Measurements from ENCODE around the gene HMOX1.
A peak's percentile ranks its signal among the peaks of the same experiment; 100 is the strongest.
"Not testable (repeated sequence)": the region's sequence is repeated elsewhere in the genome, so short reads cannot be mapped to it uniquely, and the experiment has no call there.

The HMOX1 gene

DNA sequence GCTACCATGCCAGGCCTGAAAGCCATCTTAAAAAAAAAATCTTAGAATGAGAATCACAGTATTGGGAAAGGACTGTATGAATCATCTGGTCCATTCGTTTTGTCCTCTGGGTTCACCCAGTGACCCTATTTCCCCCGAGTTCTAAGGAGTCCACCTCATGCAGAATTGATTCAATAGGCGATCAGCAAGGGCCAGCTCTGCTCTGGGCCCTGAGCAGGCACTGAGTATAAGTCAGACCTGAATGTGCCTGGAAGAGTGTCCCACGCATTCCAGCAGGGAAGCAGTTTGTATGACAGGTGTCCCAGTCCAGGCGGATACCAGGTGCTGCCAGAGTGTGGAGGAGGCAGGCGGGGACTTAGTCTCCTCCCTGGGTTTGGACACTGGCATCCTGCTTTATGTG is 883 bp upstream of the HMOX1 start:
- no peak for DNase-seq (ENCODE audit: low read depth)

- DNase-seq (ENCODE audit: low read depth), result peak; percentile 13
Measured at GRCh38 chr22:35381424-35382009, 621 bp downstream of the HMOX1 start.

- no peak for DNase-seq (ENCODE audit: low read depth)
Measured at GRCh38 chr22:35383679-35384071, 2.8 kb downstream of the HMOX1 start.

- no peak for DNase-seq (ENCODE audit: low read depth)
Measured at GRCh38 chr22:35384527-35384926, 3.6 kb downstream of the HMOX1 start.

DNA sequence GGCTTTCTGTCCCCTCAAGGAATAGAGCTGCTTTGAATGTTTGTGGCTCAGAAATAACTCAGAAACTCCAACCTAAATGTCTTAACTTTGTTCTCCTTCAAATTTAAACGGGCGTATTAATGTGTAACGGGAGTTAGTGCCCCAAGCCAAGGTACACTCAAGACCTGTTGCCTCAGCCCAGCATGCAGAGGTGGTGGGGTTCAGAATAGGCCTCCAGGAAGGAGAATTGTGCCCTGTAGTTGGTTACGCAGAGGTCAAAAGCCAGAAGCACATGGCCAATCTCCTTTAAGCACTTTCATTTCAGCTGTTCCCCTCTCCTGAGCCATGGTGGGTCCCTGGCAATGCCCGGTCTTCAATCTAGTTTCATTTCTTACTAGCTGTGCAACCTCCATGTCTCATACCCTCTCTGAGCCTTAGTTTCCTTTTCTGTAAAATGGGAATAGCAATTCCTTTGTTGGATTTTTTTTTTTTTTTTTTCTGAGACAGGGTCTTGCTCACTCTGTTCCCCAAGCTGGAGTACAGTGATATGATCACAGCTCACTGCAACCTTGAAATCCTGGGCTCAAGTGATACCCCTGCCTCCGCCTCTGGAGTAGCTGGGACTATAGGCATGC is 4.2 kb downstream of the HMOX1 start:
- no peak for DNase-seq (ENCODE audit: low read depth)

DNA sequence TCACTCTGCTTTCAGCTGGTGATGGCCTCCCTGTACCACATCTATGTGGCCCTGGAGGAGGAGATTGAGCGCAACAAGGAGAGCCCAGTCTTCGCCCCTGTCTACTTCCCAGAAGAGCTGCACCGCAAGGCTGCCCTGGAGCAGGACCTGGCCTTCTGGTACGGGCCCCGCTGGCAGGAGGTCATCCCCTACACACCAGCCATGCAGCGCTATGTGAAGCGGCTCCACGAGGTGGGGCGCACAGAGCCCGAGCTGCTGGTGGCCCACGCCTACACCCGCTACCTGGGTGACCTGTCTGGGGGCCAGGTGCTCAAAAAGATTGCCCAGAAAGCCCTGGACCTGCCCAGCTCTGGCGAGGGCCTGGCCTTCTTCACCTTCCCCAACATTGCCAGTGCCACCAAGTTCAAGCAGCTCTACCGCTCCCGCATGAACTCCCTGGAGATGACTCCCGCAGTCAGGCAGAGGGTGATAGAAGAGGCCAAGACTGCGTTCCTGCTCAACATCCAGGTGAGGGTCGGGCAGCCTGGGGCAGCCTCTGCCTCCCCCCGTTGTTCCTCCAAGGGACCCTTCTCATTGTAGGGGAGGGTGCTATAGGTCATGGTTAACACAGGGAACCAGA is 5.9 kb downstream of the HMOX1 start:
- no peak for DNase-seq (ENCODE audit: low read depth)

DNA sequence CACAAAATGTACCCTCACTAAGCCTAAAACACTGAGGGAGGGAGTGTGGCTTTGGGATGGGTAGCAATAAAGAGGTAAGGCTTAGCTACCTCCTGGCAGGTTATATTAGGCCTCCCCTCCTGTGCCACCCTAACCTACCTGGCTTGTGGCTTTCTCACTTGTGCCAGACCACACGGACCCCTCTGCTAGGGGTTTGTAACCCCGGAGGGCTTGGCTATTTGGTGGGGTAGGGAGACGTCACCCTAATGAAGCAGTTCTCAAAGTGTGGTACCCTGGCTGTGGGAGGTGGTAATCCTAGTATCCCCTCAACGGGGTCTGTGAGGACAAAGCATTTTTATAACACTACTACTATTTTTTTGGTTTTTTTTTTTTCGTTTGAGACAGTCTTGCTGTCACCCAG is 10.0 kb downstream of the HMOX1 start:
- no peak for DNase-seq (ENCODE audit: low read depth)

GRCh38 chr22:35392357-35392756 is 11.5 kb downstream of the HMOX1 start:
- DNase-seq (ENCODE audit: low read depth), result no peak

GRCh38 chr22:35393116-35394010 is 12.5 kb downstream of the HMOX1 start:
- DNase-seq (ENCODE audit: low read depth), result no peak

DNA sequence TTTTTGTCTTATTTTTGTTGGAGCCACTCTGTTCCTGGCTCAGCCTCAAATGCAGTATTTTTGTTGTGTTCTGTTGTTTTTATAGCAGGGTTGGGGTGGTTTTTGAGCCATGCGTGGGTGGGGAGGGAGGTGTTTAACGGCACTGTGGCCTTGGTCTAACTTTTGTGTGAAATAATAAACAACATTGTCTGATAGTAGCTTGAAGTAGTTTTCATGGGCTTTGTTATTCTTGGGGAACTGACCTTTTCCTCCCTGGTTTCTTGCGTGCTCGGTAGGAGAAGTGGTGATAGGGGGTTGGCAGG is 13.1 kb downstream of the HMOX1 start:
- no peak for DNase-seq (ENCODE audit: low read depth)

- DNase-seq (ENCODE audit: low read depth), result no peak
Measured at GRCh38 chr22:35394810-35395563, 14.1 kb downstream of the HMOX1 start.

DNA sequence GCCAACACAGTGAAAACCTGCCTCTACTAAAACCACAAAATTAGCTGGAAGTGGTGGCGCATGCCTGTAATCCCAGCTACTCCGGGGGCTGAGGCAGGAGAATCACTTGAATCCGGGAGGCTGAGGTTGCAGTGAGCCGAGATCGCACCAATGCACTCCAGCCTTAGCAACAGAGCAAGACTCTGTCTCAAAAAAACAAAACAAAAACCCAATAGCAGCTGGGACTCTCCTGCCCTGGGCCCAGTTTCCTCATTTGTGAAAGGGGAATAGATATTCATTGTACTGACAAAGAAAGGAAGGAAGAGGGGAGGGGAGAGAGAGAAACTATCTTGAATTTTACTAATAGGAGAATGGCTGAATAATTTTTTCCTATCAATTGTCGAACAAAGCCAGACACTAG is 15.7 kb downstream of the HMOX1 start:
- DNase-seq (ENCODE audit: low read depth), result not testable (repeated sequence)

GRCh38 chr22:35397095-35397904 is 16.4 kb downstream of the HMOX1 start:
- no peak for DNase-seq (ENCODE audit: low read depth)

- DNase-seq (ENCODE audit: low read depth), result no peak
Measured at GRCh38 chr22:35398591-35398973, 17.7 kb downstream of the HMOX1 start.

DNA sequence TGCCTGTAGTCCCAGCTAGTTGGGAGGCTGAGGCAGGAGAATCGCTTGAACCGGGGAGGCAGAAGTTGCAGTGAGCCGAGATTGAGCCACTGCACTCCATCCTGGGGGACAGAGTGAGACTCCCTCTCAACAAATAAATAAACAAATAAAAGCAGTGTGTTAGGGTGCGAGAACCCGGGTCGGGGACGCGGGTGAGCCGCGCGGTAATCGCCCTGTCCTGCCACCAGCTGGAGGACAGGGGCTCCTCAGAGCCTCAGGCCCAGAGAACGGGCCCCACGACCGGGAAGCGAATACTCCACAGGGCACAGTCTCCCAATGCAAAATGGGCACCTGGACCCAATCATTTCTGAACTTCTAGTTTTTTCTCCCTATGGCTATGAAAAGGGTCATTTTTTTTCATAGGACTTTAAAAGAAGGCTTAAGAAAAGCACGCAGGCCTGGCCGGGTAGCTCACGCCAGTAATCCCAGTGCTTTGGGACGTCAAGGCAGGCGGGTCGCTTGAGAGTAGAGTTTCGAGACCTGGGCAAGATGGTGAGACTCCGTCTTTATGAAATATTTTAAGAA is 18.3 kb downstream of the HMOX1 start:
- DNase-seq (ENCODE audit: low read depth), result no peak

GRCh38 chr22:35399678-35400500 is 19.0 kb downstream of the HMOX1 start, which contains the start of gene MCM5:
TSS of gene MCM5 (plus strand) at chr22:35400140. CDS start at chr22:35400439, 299 bp downstream.
- DNase-seq (ENCODE audit: low read depth), result peak; percentile 98

DNA sequence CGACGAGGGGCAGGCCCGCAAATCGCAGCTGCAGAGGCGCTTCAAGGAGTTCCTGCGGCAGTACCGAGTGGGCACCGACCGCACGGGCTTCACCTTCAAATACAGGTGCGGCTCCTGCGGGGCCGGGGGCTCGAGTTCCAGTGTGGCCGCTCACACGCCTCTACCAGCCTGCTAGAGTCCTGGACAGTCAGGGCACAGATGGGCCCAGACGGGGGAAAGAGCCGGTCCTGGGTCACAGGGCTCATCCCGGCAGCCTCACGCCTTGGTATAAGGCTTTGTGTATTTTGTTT is 19.6 kb downstream of the HMOX1 start:
- no peak for DNase-seq (ENCODE audit: low read depth)

DNA sequence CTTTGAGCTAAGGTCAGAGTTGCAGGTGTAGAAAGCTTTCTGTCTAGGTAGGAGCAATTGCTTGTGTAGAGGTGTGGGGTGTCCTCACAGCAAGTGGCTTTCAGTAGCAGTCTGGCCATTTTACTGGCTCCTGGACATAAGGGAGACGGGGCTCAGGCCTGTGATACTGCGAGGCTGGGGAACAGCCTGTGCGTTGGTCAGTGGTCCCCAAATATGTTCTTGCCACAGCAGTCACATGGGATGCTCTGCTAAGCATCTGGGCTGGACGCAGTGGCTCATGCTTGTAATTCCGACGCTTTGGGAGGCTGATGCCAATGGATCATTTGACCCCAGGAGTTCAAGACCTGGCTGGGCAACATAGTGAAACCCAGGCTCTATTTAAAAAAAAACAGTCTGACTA is 21.0 kb downstream of the HMOX1 start:
- DNase-seq (ENCODE audit: low read depth), result no peak

DNA sequence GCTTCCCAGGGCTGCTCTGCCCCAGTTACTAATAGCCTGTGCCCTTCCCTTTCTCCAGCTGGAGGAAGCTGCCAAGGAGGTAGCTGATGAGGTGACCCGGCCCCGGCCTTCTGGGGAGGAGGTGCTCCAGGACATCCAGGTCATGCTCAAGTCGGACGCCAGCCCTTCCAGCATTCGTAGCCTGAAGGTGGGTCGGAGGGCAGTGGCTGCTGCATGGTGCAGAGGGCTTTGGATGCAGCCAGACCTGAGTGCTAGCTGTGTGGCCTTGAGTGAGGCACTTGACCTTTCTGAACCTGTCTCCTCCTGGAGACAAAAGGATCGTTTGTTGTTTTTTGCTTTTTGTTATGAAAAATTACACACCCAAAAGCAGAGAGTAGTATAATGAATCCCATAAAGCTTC is 22.5 kb downstream of the HMOX1 start:
- DNase-seq (ENCODE audit: low read depth), result no peak

GRCh38 chr22:35404176-35404575 is 23.3 kb downstream of the HMOX1 start:
- DNase-seq (ENCODE audit: low read depth), result no peak

Measured in EH (cell line).